DOHH2 (cell line): ENCODE results near the gene EVC2.

Experiments used
- H3F3A ChIP-seq: fragments of 200-600 bp; sonication (generic), shearing (Covaris generic); 2 replicates; pipeline ENCODE4 v1.6.0; 2016; ENCODE audit warnings: antibody characterized with exemption, mild to moderate bottlenecking; ENCODE audit not compliant: control insufficient read depth, insufficient read depth
- H3K27ac ChIP-seq: fragments of 200-600 bp; sonication (generic); 2 replicates; pipeline ENCODE4 v1.5.1; 2014; ENCODE audit warnings: low read depth, mild to moderate bottlenecking, low read length, moderate library complexity
- H3K27me3 ChIP-seq: fragments of 200-600 bp; sonication (generic); 2 replicates; pipeline ENCODE4 v1.6.1; 2014; ENCODE audit warnings: mild to moderate bottlenecking, low read length, mixed read lengths; ENCODE audit not compliant: control insufficient read depth
- H3K36me3 ChIP-seq: fragments of 200-600 bp; sonication (generic); 2 replicates; pipeline ENCODE4 v1.6.1; 2014; ENCODE audit warnings: mild to moderate bottlenecking, low read length, moderate library complexity, mixed read lengths; ENCODE audit not compliant: control insufficient read depth
- H3K4me1 ChIP-seq: fragments of 200-600 bp; sonication (generic); 2 replicates; pipeline ENCODE4 v1.6.1; 2014; ENCODE audit warnings: mild to moderate bottlenecking, low read length, mixed read lengths; ENCODE audit not compliant: control insufficient read depth
- H3K4me2 ChIP-seq: fragments of 200-600 bp; sonication (generic); 2 replicates; pipeline ENCODE4 v1.6.0; 2014; ENCODE audit warnings: mild to moderate bottlenecking, low read length, moderate library complexity
- H3K4me3 ChIP-seq: fragments of 200-600 bp; sonication (generic); 2 replicates; pipeline ENCODE4 v1.5.1; 2014; ENCODE audit warnings: mild to moderate bottlenecking, low read length, mixed read lengths
- H3K79me2 ChIP-seq: fragments of 200-600 bp; sonication (generic); 2 replicates; pipeline ENCODE4 v1.6.1; 2014; ENCODE audit warnings: mild to moderate bottlenecking, low read length, mixed read lengths; ENCODE audit not compliant: control insufficient read depth
- H3K9me2 ChIP-seq: fragments of 200-600 bp; sonication (generic); replicated peaks from 2 replicates; pipeline ENCODE4 v1.6.1; 2014; ENCODE audit warnings: mild to moderate bottlenecking, low read length, mixed read lengths; ENCODE audit not compliant: control insufficient read depth
- H3K9me3 ChIP-seq: fragments of 200-600 bp; sonication (generic); 2 replicates; pipeline ENCODE4 v1.6.1; 2014; ENCODE audit warnings: antibody characterized with exemption, low read length, mixed read lengths; ENCODE audit not compliant: control insufficient read depth, insufficient read depth
- H4K20me1 ChIP-seq: fragments of 200-600 bp; sonication (generic); 2 replicates; pipeline ENCODE4 v1.6.0; 2014; ENCODE audit warnings: low read depth, mild to moderate bottlenecking, antibody characterized with exemption, low read length, moderate library complexity; ENCODE audit not compliant: control insufficient read depth, insufficient read depth
- CTCF ChIP-seq: fragments of 200-600 bp; sonication (generic); IDR thresholded peaks from one replicate; pipeline ENCODE4 v1.5.1; 2014; ENCODE audit warnings: antibody characterized with exemption, mild to moderate bottlenecking, low read depth, low read length; ENCODE audit not compliant: poor library complexity, severe bottlenecking
- EZH2phosphoT487 ChIP-seq: fragments of 200-600 bp; sonication (generic); IDR thresholded peaks from 2 replicates; pipeline ENCODE4 v1.6.1; 2017; ENCODE audit warnings: borderline replicate concordance, mild to moderate bottlenecking, antibody characterized with exemption, low read length, moderate library complexity, mixed read lengths

Gene EVC2

GRCh38 chr4:5716391-5716790 lies 8.0 kb upstream of the EVC2 start:
- no peaks in the 10 kb centered on the region for H4K20me1 ChIP-seq
- no peaks in the 10 kb centered on the region for H3K36me3 ChIP-seq
- H3K9me2 ChIP-seq = no peaks in the 10 kb centered on the region
- H3K4me1 ChIP-seq = no peaks in the 10 kb centered on the region
- no peaks in the 10 kb centered on the region for H3F3A ChIP-seq
- H3K27ac ChIP-seq = no peak overlapping the region
- H3K4me2 ChIP-seq = no peak overlapping the region
- no peaks in the 10 kb centered on the region for H3K27me3 ChIP-seq
- no peak overlapping the region for H3K4me3 ChIP-seq
- H3K9me3 ChIP-seq = peaks cover 3% of the 10 kb centered on the region; the same call in 1 of the 2 replicates
- no peaks in the 10 kb centered on the region for H3K79me2 ChIP-seq
- no peak for TF ChIP-seq EZH2phosphoT487
- TF ChIP-seq CTCF = no peak

GRCh38 chr4:5715357-5715756 lies 7.0 kb upstream of the EVC2 start:
- no peaks in the 10 kb centered on the region for H3K36me3 ChIP-seq
- no peak for TF ChIP-seq EZH2phosphoT487
- no peak for TF ChIP-seq CTCF
- H3K9me2 ChIP-seq = no peaks in the 10 kb centered on the region
- no peak overlapping the region for H3K4me2 ChIP-seq
- no peaks in the 10 kb centered on the region for H4K20me1 ChIP-seq
- H3K9me3 ChIP-seq = peaks cover 3% of the 10 kb centered on the region; the same call in 1 of the 2 replicates
- H3K27ac ChIP-seq = no peak overlapping the region
- H3K4me3 ChIP-seq = no peak overlapping the region
- no peaks in the 10 kb centered on the region for H3K79me2 ChIP-seq
- H3F3A ChIP-seq = no peaks in the 10 kb centered on the region
- H3K4me1 ChIP-seq = no peaks in the 10 kb centered on the region
- no peaks in the 10 kb centered on the region for H3K27me3 ChIP-seq

- no peak for TF ChIP-seq CTCF
- no peak for TF ChIP-seq EZH2phosphoT487
- H3K4me3 ChIP-seq = no peak overlapping the region
- no peak overlapping the region for H3K27ac ChIP-seq
- no peaks in the 10 kb centered on the region for H3K36me3 ChIP-seq
- H3K27me3 ChIP-seq = no peaks in the 10 kb centered on the region
- no peaks in the 10 kb centered on the region for H4K20me1 ChIP-seq
- H3K9me3 ChIP-seq = peaks cover 3% of the 10 kb centered on the region; the same call in 1 of the 2 replicates
- H3K9me2 ChIP-seq = no peaks in the 10 kb centered on the region
- no peaks in the 10 kb centered on the region for H3K79me2 ChIP-seq
- no peak overlapping the region for H3K4me2 ChIP-seq
- no peaks in the 10 kb centered on the region for H3K4me1 ChIP-seq
- no peaks in the 10 kb centered on the region for H3F3A ChIP-seq
These were observed 5.5 kb upstream of the EVC2 start for GRCh38 chr4:5713861-5714260.

GRCh38 chr4:5712931-5713330 lies 4.6 kb upstream of the EVC2 start:
- TF ChIP-seq CTCF (no peak), EZH2phosphoT487 (no peak)
- H3K4me2 ChIP-seq = no peak overlapping the region
- no peak overlapping the region for H3K27ac ChIP-seq
- no peaks in the 10 kb centered on the region for H4K20me1 ChIP-seq
- no peaks in the 10 kb centered on the region for H3F3A ChIP-seq
- peaks cover 3% of the 10 kb centered on the region; the same call in 1 of the 2 replicates for H3K9me3 ChIP-seq
- no peaks in the 10 kb centered on the region for H3K9me2 ChIP-seq
- no peaks in the 10 kb centered on the region for H3K27me3 ChIP-seq
- H3K79me2 ChIP-seq = no peaks in the 10 kb centered on the region
- H3K4me3 ChIP-seq = no peak overlapping the region
- H3K36me3 ChIP-seq = no peaks in the 10 kb centered on the region
- H3K4me1 ChIP-seq = no peaks in the 10 kb centered on the region
